PFSK-1 (cell line): ENCODE data around the gene ATP8B4.

Experiments
- POLR2AphosphoS5 ChIP-seq: IDR thresholded peaks from 2 replicates; pipeline ENCODE4 v1.6.1; 2012; ENCODE audit warnings: low read depth, mild to moderate bottlenecking, control low read depth, low read length, moderate library complexity
- SIN3A ChIP-seq: IDR thresholded peaks from 2 replicates; pipeline ENCODE4 v1.6.1; 2012; ENCODE audit warnings: mild to moderate bottlenecking, low read length, moderate library complexity, borderline replicate concordance; ENCODE audit not compliant: insufficient read depth
- TAF1 ChIP-seq: IDR thresholded peaks from 2 replicates; pipeline ENCODE4 v1.6.1; 2012; ENCODE audit warnings: low read length, control low read depth, borderline replicate concordance; ENCODE audit not compliant: insufficient read depth
- TF ChIP-seq, protein P1 (sequence below), 2 experiments: IDR thresholded peaks; 2 replicates each; pipeline versions ENCODE4 v1.6.1 to v1.8.0; 2011 to 2012; ENCODE audit warnings: low read depth in 2 of 2, low read length in 2 of 2, control low read depth in 1 of 2, inconsistent platforms in 1 of 2, mild to moderate bottlenecking in 1 of 2, moderate library complexity in 1 of 2; ENCODE audit not compliant: insufficient read depth in 1 of 2

DNA sequence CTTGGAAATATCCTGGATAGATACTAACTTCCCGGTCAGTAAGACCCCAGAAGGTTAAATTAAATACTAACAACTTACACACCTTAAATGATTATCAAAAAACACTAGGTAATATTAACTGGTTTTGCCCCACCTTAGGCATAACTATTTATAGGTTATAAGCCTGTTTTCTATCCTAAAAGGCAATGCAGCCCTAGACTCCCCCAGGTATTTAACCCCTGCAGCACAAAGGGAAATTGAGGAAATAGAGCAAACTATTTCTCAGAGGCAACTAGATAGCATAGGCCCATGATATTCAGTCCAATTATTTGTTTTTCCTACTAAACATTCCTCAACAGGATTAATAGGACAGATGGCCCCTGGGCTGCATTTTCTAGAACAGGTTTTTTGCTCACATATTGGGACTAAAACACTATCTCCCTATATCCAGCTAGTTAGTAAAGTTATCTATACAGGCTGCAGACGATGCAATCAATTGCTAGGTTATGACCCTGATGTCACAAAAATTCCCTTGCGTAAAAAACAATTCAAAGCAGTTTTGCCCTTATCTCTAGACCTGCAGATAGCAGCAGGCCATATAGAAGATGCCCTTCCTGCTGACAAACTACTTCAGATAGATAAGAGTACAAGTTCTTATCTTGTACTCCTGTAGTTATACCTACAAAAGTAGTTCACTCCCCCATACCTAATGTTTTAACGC is 276.9 kb downstream of the ATP8B4 start:
- TF ChIP-seq SIN3A (no peak), POLR2AphosphoS5 (no peak), TAF1 (no peak)
- TF ChIP-seq, protein P1, sequence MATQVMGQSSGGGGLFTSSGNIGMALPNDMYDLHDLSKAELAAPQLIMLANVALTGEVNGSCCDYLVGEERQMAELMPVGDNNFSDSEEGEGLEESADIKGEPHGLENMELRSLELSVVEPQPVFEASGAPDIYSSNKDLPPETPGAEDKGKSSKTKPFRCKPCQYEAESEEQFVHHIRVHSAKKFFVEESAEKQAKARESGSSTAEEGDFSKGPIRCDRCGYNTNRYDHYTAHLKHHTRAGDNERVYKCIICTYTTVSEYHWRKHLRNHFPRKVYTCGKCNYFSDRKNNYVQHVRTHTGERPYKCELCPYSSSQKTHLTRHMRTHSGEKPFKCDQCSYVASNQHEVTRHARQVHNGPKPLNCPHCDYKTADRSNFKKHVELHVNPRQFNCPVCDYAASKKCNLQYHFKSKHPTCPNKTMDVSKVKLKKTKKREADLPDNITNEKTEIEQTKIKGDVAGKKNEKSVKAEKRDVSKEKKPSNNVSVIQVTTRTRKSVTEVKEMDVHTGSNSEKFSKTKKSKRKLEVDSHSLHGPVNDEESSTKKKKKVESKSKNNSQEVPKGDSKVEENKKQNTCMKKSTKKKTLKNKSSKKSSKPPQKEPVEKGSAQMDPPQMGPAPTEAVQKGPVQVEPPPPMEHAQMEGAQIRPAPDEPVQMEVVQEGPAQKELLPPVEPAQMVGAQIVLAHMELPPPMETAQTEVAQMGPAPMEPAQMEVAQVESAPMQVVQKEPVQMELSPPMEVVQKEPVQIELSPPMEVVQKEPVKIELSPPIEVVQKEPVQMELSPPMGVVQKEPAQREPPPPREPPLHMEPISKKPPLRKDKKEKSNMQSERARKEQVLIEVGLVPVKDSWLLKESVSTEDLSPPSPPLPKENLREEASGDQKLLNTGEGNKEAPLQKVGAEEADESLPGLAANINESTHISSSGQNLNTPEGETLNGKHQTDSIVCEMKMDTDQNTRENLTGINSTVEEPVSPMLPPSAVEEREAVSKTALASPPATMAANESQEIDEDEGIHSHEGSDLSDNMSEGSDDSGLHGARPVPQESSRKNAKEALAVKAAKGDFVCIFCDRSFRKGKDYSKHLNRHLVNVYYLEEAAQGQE (IDR thresholded peaks at IDR 0.05; ENCODE audit: insufficient read depth in 1 of 2, low read depth in 2 of 2, low read length in 2 of 2): no peak
